ENCODE results near the gene AHRR. TPM values are rescaled to one million over a fixed set of nuclear protein-coding genes. Genes with fewer than 3 reads are reported as not detected.

Gene AHRR
- total and polyA plus RNA-seq, 2 of the 4 experiments (the other 2 are of a cell fraction), result 15.6 to 37.1 TPM

GRCh38 chr5:329768-330167 is 8.3 kb downstream of the AHRR start:
- Histone ChIP-seq H2AK5ac (ENCODE audit: low read depth, low read length) (no peak overlapping the region), H2BK5ac (ENCODE audit: low read depth, low read length, poor library complexity, severe bottlenecking) (no peak overlapping the region), H3K18ac (ENCODE audit: low read depth, low read length) (no peak overlapping the region), H3K27me3 (ENCODE audit: control insufficient read depth, insufficient read depth, low read length) (no peaks in the 10 kb centered on the region), H3K9ac (ENCODE audit: low read depth, low read length) (no peak overlapping the region), H3K4me1 (ENCODE audit: control insufficient read depth, insufficient read depth, low read length) (peaks cover 6% of the 10 kb centered on the region), H4K91ac (ENCODE audit: insufficient read depth, low read depth, low read length) (no peak overlapping the region), H4K8ac (ENCODE audit: low read depth in 2 of 2, low read length in 2 of 2) (no peak overlapping the region), H2BK15ac (ENCODE audit: low read depth, low read length) (no peak overlapping the region), H3K4me3 (ENCODE audit: insufficient read depth, low read depth, low read length) (no peak overlapping the region), H3K23ac (ENCODE audit: low read depth, low read length) (no peak overlapping the region), H3K56ac (ENCODE audit: extremely low read depth, insufficient read depth, low read length) (no peak overlapping the region), H2BK20ac (ENCODE audit: low read depth, low read length) (no peak overlapping the region), H3K9me3 (ENCODE audit: control insufficient read depth, insufficient read depth, low read length) (no peaks in the 10 kb centered on the region), H2BK120ac (ENCODE audit: low read depth, low read length) (no peak overlapping the region), H3K36me3 (ENCODE audit: control insufficient read depth, insufficient read depth, low read length) (peaks cover 14% of the 10 kb centered on the region), H3K4me2 (ENCODE audit: low read depth, low read length) (no peak overlapping the region), H3K4ac (ENCODE audit: low read depth, low read length) (no peak overlapping the region), H3K27ac (ENCODE audit: insufficient read depth, low read length) (no peak overlapping the region), H3K9me1 (ENCODE audit: insufficient read depth, low read length) (peaks cover 12% of the 10 kb centered on the region; the same call in 1 of the 2 replicates), H2AFZ (replicated peaks; ENCODE audit: low read length, poor library complexity) (no peak overlapping the region), H4K5ac (ENCODE audit: low read depth, low read length) (no peak overlapping the region), H2AK9ac (replicated peaks; ENCODE audit: low read depth, low read length, poor library complexity) (no peak overlapping the region), H4K20me1 (ENCODE audit: insufficient read depth, low read length) (peaks cover 73% of the 10 kb centered on the region), H3K14ac (replicated peaks; ENCODE audit: low read depth, low read length) (no peak overlapping the region), H3K79me1 (ENCODE audit: low read depth in 1 of 2, low read length in 2 of 2) (peaks cover 17 to 60% of the 10 kb centered on the region in 2 experiments)
- intact Hi-C loops (cut with micrococcal nuclease), result no loop called here
- ChIA-PET POLR2A (ENCODE audit: unreplicated experiment) (no interaction called here), CTCF (no interaction called here)
- no CpG with 5 or more reads among the region's 1 CpG for WGBS, 2 experiments (ENCODE audit: extremely low coverage in 2 of 2, insufficient read length in 1 of 2)
- TF ChIP-seq ELK1 (IDR thresholded peaks at IDR 0.05; ENCODE audit: borderline replicate concordance, low read depth, low read length), result no peak
- no peak for TF ChIP-seq CTCF (conservative IDR thresholded peaks at IDR 0.05; ENCODE audit: low read depth, low read length)
- TF ChIP-seq RAD21 (IDR thresholded peaks at IDR 0.05; ENCODE audit: low read length), result no peak
- no peak for ATAC-seq (ENCODE audit: low read depth)
- DNase-seq, result no peak
- dilution Hi-C loops (cut with HindIII; ENCODE audit: low sequenced_read_pairs, unreplicated experiment), result no loop called here
- in situ Hi-C loops (cut with MboI; ENCODE audit: low sequenced_read_pairs), result no loop called here
- BruUV-seq (replicated peaks), result no TSS peak
